ENCODE results near the gene C19orf25. TPM values are rescaled to one million over a fixed set of nuclear protein-coding genes. Genes with fewer than 3 reads are reported as not detected.

C19orf25 gene
- total and polyA plus RNA-seq, 9 of the 15 experiments (the other 6 are each of a cell fraction or from before 2014, with no cell fraction given): 0.79 to 96.0 (median 36.1) TPM

DNA sequence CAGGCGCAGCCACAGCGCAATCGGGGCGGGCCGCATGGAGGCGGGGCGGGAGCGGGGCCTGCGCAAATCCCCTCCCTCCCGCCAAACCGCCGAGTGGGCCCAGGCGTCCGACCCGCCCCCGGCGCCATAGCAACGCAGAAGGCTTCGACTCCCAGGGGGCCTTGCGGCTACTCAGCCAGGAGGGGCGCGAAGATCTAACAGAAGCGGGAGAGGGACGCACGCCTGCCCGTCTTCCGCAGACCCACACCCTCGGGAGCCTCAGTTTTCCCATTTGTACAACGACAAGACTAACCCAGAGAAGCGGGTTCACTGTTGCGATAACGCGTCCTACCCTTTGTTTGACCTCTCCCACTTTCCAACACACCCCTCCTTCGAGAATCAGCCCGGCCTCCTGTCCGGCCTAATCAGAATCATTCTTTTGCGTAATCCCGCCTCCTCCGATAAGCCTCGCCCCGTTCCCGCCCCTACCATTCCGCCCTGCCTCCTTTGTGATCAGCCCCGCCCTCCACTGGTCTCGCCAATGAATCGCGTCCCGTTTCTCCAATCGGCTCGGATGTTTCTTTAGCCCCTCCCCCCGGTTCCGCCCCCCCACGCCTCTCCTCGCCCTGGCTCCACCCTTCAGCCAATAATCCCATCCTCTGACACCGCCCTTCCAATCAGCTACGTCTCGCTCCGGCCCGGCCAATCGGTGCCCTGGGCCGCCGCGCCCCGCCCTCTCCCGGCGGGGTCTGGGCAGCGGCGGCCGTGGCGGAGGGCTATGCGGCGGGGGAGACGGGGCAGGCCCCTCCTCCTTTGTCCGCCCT is 11.5 kb upstream of the C19orf25 start, which contains the start of gene PCSK4 (continued):
- TF ChIP-seq SIN3A (IDR thresholded peaks at IDR 0.05; ENCODE audit: borderline replicate concordance in 2 of 2, control insufficient read depth in 1 of 2, low read depth in 2 of 2, low read length in 2 of 2) (peak; percentile 90 to 93; a peak in 3 of 4 replicates), ZSCAN32 (CRISPR knock-in tag; IDR thresholded peaks at IDR 0.05) (no peak), TAF9B (IDR thresholded peaks at IDR 0.05; ENCODE audit: partially characterized antibody) (no peak), SRF (CRISPR knock-in tag; IDR thresholded peaks at IDR 0.05) (no peak), GABPB2 (CRISPR knock-in tag; conservative IDR thresholded peaks at IDR 0.05) (no peak), TBP (optimal IDR thresholded peaks at IDR 0.05; ENCODE audit: low read depth, low read length) (peak; percentile 30), ZFP36 (IDR thresholded peaks at IDR 0.05; ENCODE audit: low read depth, low read length, partially characterized antibody) (peak; percentile 94), ZNF124 (CRISPR knock-in tag; IDR thresholded peaks at IDR 0.05) (no peak), PHF20 (IDR thresholded peaks at IDR 0.05; ENCODE audit: partially characterized antibody) (no peak), ZNF3 (CRISPR knock-in tag; IDR thresholded peaks at IDR 0.05) (no peak), MTA3 (IDR thresholded peaks at IDR 0.05; ENCODE audit: borderline replicate concordance) (peak; percentile 18; the same call in 1 of the 2 replicates), SP1 (CRISPR knock-in tag; IDR thresholded peaks at IDR 0.05) (peak; percentile 90), SMAD4 (CRISPR knock-in tag; conservative IDR thresholded peaks at IDR 0.05) (0 out of 2 replicates have a peak, but pooled peaks have one; percentile 6), ZNF347 (CRISPR knock-in tag; IDR thresholded peaks at IDR 0.05; ENCODE audit: low read depth) (no peak), PTBP1 (IDR thresholded peaks at IDR 0.05; ENCODE audit: low read depth, low read length) (no peak), L3MBTL2 (IDR thresholded peaks at IDR 0.05) (peak; percentile 86), ZBED1 (IDR thresholded peaks at IDR 0.05) (no peak), POLR3A (IDR thresholded peaks at IDR 0.05; ENCODE audit: borderline replicate concordance, extremely low read depth, insufficient read depth, insufficient read length) (no peak)
- TF ChIP-seq, protein P1, sequence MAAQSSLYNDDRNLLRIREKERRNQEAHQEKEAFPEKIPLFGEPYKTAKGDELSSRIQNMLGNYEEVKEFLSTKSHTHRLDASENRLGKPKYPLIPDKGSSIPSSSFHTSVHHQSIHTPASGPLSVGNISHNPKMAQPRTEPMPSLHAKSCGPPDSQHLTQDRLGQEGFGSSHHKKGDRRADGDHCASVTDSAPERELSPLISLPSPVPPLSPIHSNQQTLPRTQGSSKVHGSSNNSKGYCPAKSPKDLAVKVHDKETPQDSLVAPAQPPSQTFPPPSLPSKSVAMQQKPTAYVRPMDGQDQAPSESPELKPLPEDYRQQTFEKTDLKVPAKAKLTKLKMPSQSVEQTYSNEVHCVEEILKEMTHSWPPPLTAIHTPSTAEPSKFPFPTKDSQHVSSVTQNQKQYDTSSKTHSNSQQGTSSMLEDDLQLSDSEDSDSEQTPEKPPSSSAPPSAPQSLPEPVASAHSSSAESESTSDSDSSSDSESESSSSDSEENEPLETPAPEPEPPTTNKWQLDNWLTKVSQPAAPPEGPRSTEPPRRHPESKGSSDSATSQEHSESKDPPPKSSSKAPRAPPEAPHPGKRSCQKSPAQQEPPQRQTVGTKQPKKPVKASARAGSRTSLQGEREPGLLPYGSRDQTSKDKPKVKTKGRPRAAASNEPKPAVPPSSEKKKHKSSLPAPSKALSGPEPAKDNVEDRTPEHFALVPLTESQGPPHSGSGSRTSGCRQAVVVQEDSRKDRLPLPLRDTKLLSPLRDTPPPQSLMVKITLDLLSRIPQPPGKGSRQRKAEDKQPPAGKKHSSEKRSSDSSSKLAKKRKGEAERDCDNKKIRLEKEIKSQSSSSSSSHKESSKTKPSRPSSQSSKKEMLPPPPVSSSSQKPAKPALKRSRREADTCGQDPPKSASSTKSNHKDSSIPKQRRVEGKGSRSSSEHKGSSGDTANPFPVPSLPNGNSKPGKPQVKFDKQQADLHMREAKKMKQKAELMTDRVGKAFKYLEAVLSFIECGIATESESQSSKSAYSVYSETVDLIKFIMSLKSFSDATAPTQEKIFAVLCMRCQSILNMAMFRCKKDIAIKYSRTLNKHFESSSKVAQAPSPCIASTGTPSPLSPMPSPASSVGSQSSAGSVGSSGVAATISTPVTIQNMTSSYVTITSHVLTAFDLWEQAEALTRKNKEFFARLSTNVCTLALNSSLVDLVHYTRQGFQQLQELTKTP (IDR thresholded peaks at IDR 0.05; ENCODE audit: low read depth in 1 of 2, partially characterized antibody in 2 of 2): peak in 1 of 2 experiments; percentile 78
- TF ChIP-seq, protein P2, sequence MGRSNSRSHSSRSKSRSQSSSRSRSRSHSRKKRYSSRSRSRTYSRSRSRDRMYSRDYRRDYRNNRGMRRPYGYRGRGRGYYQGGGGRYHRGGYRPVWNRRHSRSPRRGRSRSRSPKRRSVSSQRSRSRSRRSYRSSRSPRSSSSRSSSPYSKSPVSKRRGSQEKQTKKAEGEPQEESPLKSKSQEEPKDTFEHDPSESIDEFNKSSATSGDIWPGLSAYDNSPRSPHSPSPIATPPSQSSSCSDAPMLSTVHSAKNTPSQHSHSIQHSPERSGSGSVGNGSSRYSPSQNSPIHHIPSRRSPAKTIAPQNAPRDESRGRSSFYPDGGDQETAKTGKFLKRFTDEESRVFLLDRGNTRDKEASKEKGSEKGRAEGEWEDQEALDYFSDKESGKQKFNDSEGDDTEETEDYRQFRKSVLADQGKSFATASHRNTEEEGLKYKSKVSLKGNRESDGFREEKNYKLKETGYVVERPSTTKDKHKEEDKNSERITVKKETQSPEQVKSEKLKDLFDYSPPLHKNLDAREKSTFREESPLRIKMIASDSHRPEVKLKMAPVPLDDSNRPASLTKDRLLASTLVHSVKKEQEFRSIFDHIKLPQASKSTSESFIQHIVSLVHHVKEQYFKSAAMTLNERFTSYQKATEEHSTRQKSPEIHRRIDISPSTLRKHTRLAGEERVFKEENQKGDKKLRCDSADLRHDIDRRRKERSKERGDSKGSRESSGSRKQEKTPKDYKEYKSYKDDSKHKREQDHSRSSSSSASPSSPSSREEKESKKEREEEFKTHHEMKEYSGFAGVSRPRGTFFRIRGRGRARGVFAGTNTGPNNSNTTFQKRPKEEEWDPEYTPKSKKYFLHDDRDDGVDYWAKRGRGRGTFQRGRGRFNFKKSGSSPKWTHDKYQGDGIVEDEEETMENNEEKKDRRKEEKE (IDR thresholded peaks at IDR 0.05; ENCODE audit: borderline replicate concordance in 1 of 2, control insufficient read depth in 1 of 2, low read depth in 2 of 2, low read length in 1 of 2): peak in 1 of 2 experiments; percentile 84; a peak in 1 of 4 replicates

Data from K562 (cell line).